ENCODE data around the gene WIF1.

Gene WIF1

GRCh38 chr12:65152012-65152411, 30.9 kb upstream of the WIF1 start:
- Mint-ChIP-seq H3K27me3 (peaks cover 17% of the 10 kb centered on the region), H3K27ac (ENCODE audit: low read depth) (no peak overlapping the region), H3K36me3 (ENCODE audit: insufficient read depth) (no peaks in the 10 kb centered on the region), H3K4me1 (peaks cover 12% of the 10 kb centered on the region), H3K9me3 (no peaks in the 10 kb centered on the region), H3K4me3 (no peak overlapping the region)
- DNase-seq (ENCODE audit: low spot score in 2 of 2) (no peak), ATAC-seq (replicated peaks; ENCODE audit: extremely low read depth, poor library complexity, severe bottlenecking) (no peak)

DNA sequence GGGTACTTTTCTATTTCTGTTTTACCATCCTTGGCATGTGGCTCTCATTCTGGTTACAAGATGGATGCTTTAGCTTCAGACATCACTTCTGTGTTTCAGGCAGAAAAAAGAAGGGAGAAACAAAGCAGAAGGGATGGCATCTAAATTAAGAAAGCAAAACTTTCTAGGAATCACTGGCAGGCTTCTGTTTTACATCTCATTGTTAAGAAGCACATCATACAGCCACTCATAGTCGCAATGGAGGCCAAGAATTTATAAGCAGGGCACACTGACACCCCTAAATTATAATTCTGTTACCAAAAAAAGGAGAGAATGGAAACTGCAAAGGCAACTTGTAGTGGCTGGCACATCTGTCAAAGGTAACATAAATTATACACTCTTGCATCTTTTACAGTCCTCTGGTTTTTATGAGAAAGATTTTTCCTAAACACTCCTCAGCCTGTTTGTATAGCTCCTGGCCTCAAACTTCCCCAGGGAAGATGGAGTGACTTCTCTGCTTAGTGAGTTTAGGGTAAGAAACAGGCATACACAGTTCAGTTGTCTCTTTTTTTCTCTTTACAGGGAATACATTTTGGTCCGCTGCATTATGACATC, 26.3 kb upstream of the WIF1 start:
- no peak overlapping the region for H3K4me3 Mint-ChIP-seq
- no peaks in the 10 kb centered on the region for H3K4me1 Mint-ChIP-seq
- H3K36me3 Mint-ChIP-seq (ENCODE audit: insufficient read depth) = no peaks in the 10 kb centered on the region
- H3K9me3 Mint-ChIP-seq = no peaks in the 10 kb centered on the region
- no peak overlapping the region for H3K27ac Mint-ChIP-seq (ENCODE audit: low read depth)
- ATAC-seq (replicated peaks; ENCODE audit: extremely low read depth, poor library complexity, severe bottlenecking) (no peak), DNase-seq (ENCODE audit: low spot score in 2 of 2) (no peak)
- peaks cover 58% of the 10 kb centered on the region for H3K27me3 Mint-ChIP-seq

- no peak overlapping the region for H3K27ac Mint-ChIP-seq (ENCODE audit: low read depth)
- peaks cover 5% of the 10 kb centered on the region for H3K9me3 Mint-ChIP-seq
- no peak overlapping the region for H3K4me3 Mint-ChIP-seq
- ATAC-seq (replicated peaks; ENCODE audit: extremely low read depth, poor library complexity, severe bottlenecking) = no peak
- peaks cover 63% of the 10 kb centered on the region for H3K27me3 Mint-ChIP-seq
- H3K4me1 Mint-ChIP-seq = no peaks in the 10 kb centered on the region
- no peak for DNase-seq (ENCODE audit: low spot score in 2 of 2)
- H3K36me3 Mint-ChIP-seq (ENCODE audit: insufficient read depth) = peaks cover 2% of the 10 kb centered on the region
Measured at GRCh38 chr12:65140738-65141137, 19.6 kb upstream of the WIF1 start.

DNA sequence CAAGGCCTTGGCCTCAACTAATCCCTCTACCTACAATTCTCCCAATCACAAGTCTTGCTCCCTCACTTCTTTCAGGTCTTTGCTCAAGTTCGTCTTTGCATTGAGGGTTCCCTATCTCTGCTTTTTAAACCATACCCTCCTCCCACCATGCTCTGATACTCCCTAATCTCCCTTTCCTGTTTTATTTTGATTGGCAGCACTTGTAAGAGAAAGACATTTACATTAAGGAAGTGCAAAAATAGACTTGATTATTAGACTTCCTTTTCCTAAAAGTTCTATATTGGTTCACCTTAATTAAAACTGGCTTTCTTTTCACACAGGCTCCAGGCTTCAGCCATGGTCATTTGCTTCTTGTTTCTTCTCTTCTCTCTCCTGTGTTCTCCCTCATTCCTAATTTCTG, 18.3 kb upstream of the WIF1 start:
- Mint-ChIP-seq H3K4me1 (no peaks in the 10 kb centered on the region), H3K27ac (ENCODE audit: low read depth) (no peak overlapping the region), H3K9me3 (peaks cover 5% of the 10 kb centered on the region), H3K4me3 (no peak overlapping the region), H3K36me3 (ENCODE audit: insufficient read depth) (peaks cover 2% of the 10 kb centered on the region), H3K27me3 (peaks cover 51% of the 10 kb centered on the region)
- ATAC-seq (replicated peaks; ENCODE audit: extremely low read depth, poor library complexity, severe bottlenecking) = no peak
- no peak for DNase-seq (ENCODE audit: low spot score in 2 of 2)

GRCh38 chr12:65133879-65134278, 12.8 kb upstream of the WIF1 start:
- no peaks in the 10 kb centered on the region for H3K36me3 Mint-ChIP-seq (ENCODE audit: insufficient read depth)
- DNase-seq (ENCODE audit: low spot score in 2 of 2) (no peak), ATAC-seq (replicated peaks; ENCODE audit: extremely low read depth, poor library complexity, severe bottlenecking) (no peak)
- no peak overlapping the region for H3K27ac Mint-ChIP-seq (ENCODE audit: low read depth)
- H3K4me1 Mint-ChIP-seq = no peaks in the 10 kb centered on the region
- H3K9me3 Mint-ChIP-seq = peaks cover 10% of the 10 kb centered on the region
- H3K27me3 Mint-ChIP-seq = peaks cover 46% of the 10 kb centered on the region
- H3K4me3 Mint-ChIP-seq = no peak overlapping the region

DNA sequence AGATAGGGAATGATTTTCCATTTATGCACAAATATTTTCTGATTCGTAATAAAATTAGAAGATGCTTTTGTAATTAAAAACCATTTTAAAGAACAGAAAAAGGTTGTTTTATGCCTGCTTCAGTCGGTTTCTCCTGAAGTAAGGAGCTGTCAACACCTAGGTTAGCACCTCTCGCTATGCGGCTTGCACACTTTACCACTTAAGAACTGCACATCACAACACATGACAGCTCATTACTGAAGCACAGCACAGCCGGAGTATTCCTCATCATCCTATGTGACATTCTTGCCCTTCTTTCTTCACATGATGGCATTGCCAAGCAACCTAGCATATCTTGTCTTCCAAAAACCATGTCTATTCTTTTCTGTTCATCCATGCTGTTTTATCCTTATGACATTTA, 5.4 kb upstream of the WIF1 start:
- no peak for DNase-seq (ENCODE audit: low spot score in 2 of 2)
- Mint-ChIP-seq H3K4me1 (no peaks in the 10 kb centered on the region), H3K27ac (ENCODE audit: low read depth) (no peak overlapping the region), H3K4me3 (no peak overlapping the region), H3K27me3 (peaks cover 39% of the 10 kb centered on the region), H3K9me3 (no peaks in the 10 kb centered on the region), H3K36me3 (ENCODE audit: insufficient read depth) (peaks cover 3% of the 10 kb centered on the region)
- ATAC-seq (replicated peaks; ENCODE audit: extremely low read depth, poor library complexity, severe bottlenecking) = peak; percentile 84

- DNase-seq (ENCODE audit: low spot score in 2 of 2) = no peak
- H3K36me3 Mint-ChIP-seq (ENCODE audit: insufficient read depth) = peaks cover 3% of the 10 kb centered on the region
- no peak for ATAC-seq (replicated peaks; ENCODE audit: extremely low read depth, poor library complexity, severe bottlenecking)
- no peak overlapping the region for H3K27ac Mint-ChIP-seq (ENCODE audit: low read depth)
- H3K4me1 Mint-ChIP-seq = peaks cover 1% of the 10 kb centered on the region
- H3K9me3 Mint-ChIP-seq = no peaks in the 10 kb centered on the region
- no peak overlapping the region for H3K4me3 Mint-ChIP-seq
- H3K27me3 Mint-ChIP-seq = peaks cover 40% of the 10 kb centered on the region
Measured at GRCh38 chr12:65125975-65126374, 4.9 kb upstream of the WIF1 start.

DNA sequence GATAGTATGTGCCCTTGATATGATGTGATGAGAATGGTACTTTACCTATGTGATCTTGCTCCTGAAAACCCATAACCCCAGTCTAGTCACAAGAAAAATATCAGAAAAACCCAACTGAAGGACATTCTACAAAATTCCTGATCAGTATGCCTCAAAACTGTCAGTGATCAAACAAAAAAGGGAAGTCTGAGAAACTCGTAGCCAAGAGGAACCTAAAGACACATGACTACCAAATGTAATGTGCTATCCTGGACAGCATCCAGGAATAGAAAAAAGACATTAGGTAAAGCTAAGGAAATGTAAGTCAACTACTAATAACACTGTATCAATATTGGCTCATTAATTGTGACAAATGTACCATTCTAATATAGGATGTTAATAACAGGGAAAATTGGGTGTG, 4.1 kb upstream of the WIF1 start:
- no peak for DNase-seq (ENCODE audit: low spot score in 2 of 2)

GRCh38 chr12:65123435-65124063, 2.4 kb upstream of the WIF1 start:
- DNase-seq (ENCODE audit: low spot score in 2 of 2) = no peak
- H3K36me3 Mint-ChIP-seq (ENCODE audit: insufficient read depth) = peaks cover 3% of the 10 kb centered on the region
- no peaks in the 10 kb centered on the region for H3K9me3 Mint-ChIP-seq

More for the DNA sequence above, 4.1 kb upstream of the WIF1 start:
- H3K36me3 Mint-ChIP-seq (ENCODE audit: insufficient read depth) = peaks cover 3% of the 10 kb centered on the region
- H3K27ac Mint-ChIP-seq (ENCODE audit: low read depth) = no peak overlapping the region
- peaks cover 5% of the 10 kb centered on the region for H3K4me1 Mint-ChIP-seq
- no peaks in the 10 kb centered on the region for H3K9me3 Mint-ChIP-seq
- peaks cover 47% of the 10 kb centered on the region for H3K27me3 Mint-ChIP-seq
- ATAC-seq (replicated peaks; ENCODE audit: extremely low read depth, poor library complexity, severe bottlenecking) = no peak
- no peak overlapping the region for H3K4me3 Mint-ChIP-seq

DNA sequence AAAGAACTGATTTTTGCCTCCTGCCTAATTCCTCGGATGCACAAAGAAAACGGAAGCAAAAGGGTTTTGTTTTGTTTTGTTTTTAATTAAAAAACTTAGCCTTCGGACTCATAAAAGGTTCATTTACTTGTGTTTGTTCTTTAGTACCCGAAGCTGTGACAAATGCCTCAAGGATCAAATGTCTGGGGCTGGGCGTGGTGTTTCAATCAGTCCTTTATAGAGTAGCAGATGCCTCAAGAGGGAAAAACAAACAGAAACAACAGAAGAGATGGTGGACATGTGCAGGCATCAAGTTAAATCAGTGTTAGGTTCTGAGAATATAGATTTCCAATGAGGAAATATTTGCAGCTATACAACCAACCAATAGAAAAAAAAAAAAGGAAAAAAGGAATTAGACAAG, 1.6 kb upstream of the WIF1 start:
- Mint-ChIP-seq H3K27ac (ENCODE audit: low read depth) (no peak overlapping the region), H3K4me1 (peaks cover 5% of the 10 kb centered on the region), H3K27me3 (peaks cover 51% of the 10 kb centered on the region), H3K36me3 (ENCODE audit: insufficient read depth) (peaks cover 3% of the 10 kb centered on the region), H3K9me3 (no peaks in the 10 kb centered on the region), H3K4me3 (no peak overlapping the region)
- no peak for DNase-seq (ENCODE audit: low spot score in 2 of 2)
- no peak for ATAC-seq (replicated peaks; ENCODE audit: extremely low read depth, poor library complexity, severe bottlenecking)

More at GRCh38 chr12:65123435-65124063, 2.4 kb upstream of the WIF1 start:
- H3K27me3 Mint-ChIP-seq = peaks cover 45% of the 10 kb centered on the region
- no peak overlapping the region for H3K27ac Mint-ChIP-seq (ENCODE audit: low read depth)
- peaks cover 5% of the 10 kb centered on the region for H3K4me1 Mint-ChIP-seq
- no peak for ATAC-seq (replicated peaks; ENCODE audit: extremely low read depth, poor library complexity, severe bottlenecking)
- no peak overlapping the region for H3K4me3 Mint-ChIP-seq

- peak overlapping the region; percentile 23 for H3K4me3 Mint-ChIP-seq
- H3K4me1 Mint-ChIP-seq = peaks cover 5% of the 10 kb centered on the region
- H3K27ac Mint-ChIP-seq (ENCODE audit: low read depth) = no peak overlapping the region
- peaks cover 58% of the 10 kb centered on the region for H3K27me3 Mint-ChIP-seq
- no peak for ATAC-seq (replicated peaks; ENCODE audit: extremely low read depth, poor library complexity, severe bottlenecking)
- no peak for DNase-seq (ENCODE audit: low spot score in 2 of 2)
- H3K36me3 Mint-ChIP-seq (ENCODE audit: insufficient read depth) = peaks cover 3% of the 10 kb centered on the region
- H3K9me3 Mint-ChIP-seq = no peaks in the 10 kb centered on the region
Measured at GRCh38 chr12:65121956-65122469, 908 bp upstream of the WIF1 start.

GRCh38 chr12:65119063-65119462, 2.0 kb downstream of the WIF1 start:
- Mint-ChIP-seq H3K27ac (ENCODE audit: low read depth) (no peak overlapping the region), H3K36me3 (ENCODE audit: insufficient read depth) (peaks cover 3% of the 10 kb centered on the region), H3K4me3 (no peak overlapping the region), H3K4me1 (peaks cover 5% of the 10 kb centered on the region), H3K9me3 (no peaks in the 10 kb centered on the region), H3K27me3 (peaks cover 74% of the 10 kb centered on the region)
- ATAC-seq (replicated peaks; ENCODE audit: extremely low read depth, poor library complexity, severe bottlenecking) (no peak), DNase-seq (ENCODE audit: low spot score in 2 of 2) (no peak)

DNA sequence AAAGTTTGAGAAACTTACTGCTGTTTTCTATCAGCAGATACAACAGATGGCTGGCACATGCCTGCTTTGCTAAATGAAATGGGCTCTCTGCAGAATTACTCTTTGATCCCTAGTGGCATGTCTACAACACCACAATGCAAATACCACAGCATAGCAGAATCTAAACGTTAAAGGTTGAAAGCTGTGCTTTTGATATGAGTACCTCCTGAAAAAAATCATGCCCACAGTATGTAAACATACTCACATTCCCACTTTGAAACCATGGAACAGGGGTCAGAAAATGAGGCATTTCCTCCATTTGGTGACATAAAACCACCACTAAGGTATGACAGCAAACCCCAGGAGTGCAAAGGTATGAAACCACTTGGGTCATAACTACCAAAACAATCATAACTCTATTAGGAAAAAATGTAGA, 7.5 kb downstream of the WIF1 start:
- H3K4me3 Mint-ChIP-seq = no peak overlapping the region
- H3K36me3 Mint-ChIP-seq (ENCODE audit: insufficient read depth) = no peaks in the 10 kb centered on the region
- ATAC-seq (replicated peaks; ENCODE audit: extremely low read depth, poor library complexity, severe bottlenecking) (no peak), DNase-seq (ENCODE audit: low spot score in 2 of 2) (no peak)
- no peaks in the 10 kb centered on the region for H3K4me1 Mint-ChIP-seq
- H3K27me3 Mint-ChIP-seq = peaks cover 65% of the 10 kb centered on the region
- no peaks in the 10 kb centered on the region for H3K9me3 Mint-ChIP-seq
- H3K27ac Mint-ChIP-seq (ENCODE audit: low read depth) = no peak overlapping the region
